MCF 10A (cell line): ENCODE measurements around the gene RAB29. TPM values are rescaled to one million over a fixed set of nuclear protein-coding genes. Genes with fewer than 3 reads are reported as not detected.

ENCODE experiments used
- BruUV-seq: library from RNA; stranded (reverse); fragments of 400-500 nt; replicated peaks from 2 replicates; lab custom pipeline; 2021; lab: Mats Ljungman, UMichigan
- CTCF ChIA-PET: fragments of 300-600 bp; sonication (Branson Sonifier 250); formaldehyde crosslinking; extraction: SDS; loops from one replicate; lab custom pipeline; 2021; ENCODE audit warnings: antibody characterized with exemption, inconsistent platforms; lab: Yijun Ruan, JAX
- POLR2A ChIA-PET: fragments of 300-600, 350-650 bp; sonication (Branson Sonifier 250); formaldehyde crosslinking; extraction: SDS; loops from one replicate; lab custom pipeline; 2020; ENCODE audit warnings: antibody characterized with exemption, inconsistent platforms; lab: Yijun Ruan, JAX
- DNase-seq: peaks from one replicate; pipeline ENCODE4 v3.0.0-alpha.2; 2018; ENCODE audit not compliant: unreplicated experiment
- H3K27ac Mint-ChIP-seq: one replicate; pipeline ENCODE4 v1.8.0; 2022; ENCODE audit warnings: mild to moderate bottlenecking, low read depth, mixed read lengths; ENCODE audit not compliant: unreplicated experiment
- H3K27me3 Mint-ChIP-seq: one replicate; pipeline ENCODE4 v1.8.0; 2022; ENCODE audit warnings: mixed read lengths; ENCODE audit not compliant: insufficient read depth, unreplicated experiment
- H3K36me3 Mint-ChIP-seq: one replicate; pipeline ENCODE4 v1.8.0; 2022; ENCODE audit warnings: mild to moderate bottlenecking, moderate library complexity, mixed read lengths; ENCODE audit not compliant: insufficient read depth, unreplicated experiment
- H3K4me1 Mint-ChIP-seq: one replicate; pipeline ENCODE4 v1.8.0; 2022; ENCODE audit warnings: mixed read lengths; ENCODE audit not compliant: insufficient read depth, unreplicated experiment
- H3K4me3 Mint-ChIP-seq: one replicate; pipeline ENCODE4 v1.8.0; 2022; ENCODE audit warnings: mild to moderate bottlenecking, moderate library complexity, mixed read lengths; ENCODE audit not compliant: unreplicated experiment
- H3K9me3 Mint-ChIP-seq: one replicate; pipeline ENCODE4 v1.8.0; 2022; ENCODE audit warnings: mixed read lengths; ENCODE audit not compliant: unreplicated experiment
- intact Hi-C: fragments of 100-400 bp; cut with micrococcal nuclease; formaldehyde crosslinking; loops from 2 replicates; pipeline ENCODE4 v1.14.1; 2022
- total RNA-seq: library from RNA; stranded (reverse); gene quantifications from 2 replicates; pipeline ENCODE4 v1.2.3, GENCODE V29; 2022
- TF ChIP-seq, protein P1 (sequence below): fragments of 200-600 bp; IDR thresholded peaks from one replicate; pipeline ENCODE4 v1.8.0; 2022; ENCODE audit warnings: antibody characterized with exemption, mild to moderate bottlenecking; ENCODE audit not compliant: unreplicated experiment

RAB29 gene
- total RNA-seq, 1 experiment from 2014 or later: 33.6 TPM

DNA sequence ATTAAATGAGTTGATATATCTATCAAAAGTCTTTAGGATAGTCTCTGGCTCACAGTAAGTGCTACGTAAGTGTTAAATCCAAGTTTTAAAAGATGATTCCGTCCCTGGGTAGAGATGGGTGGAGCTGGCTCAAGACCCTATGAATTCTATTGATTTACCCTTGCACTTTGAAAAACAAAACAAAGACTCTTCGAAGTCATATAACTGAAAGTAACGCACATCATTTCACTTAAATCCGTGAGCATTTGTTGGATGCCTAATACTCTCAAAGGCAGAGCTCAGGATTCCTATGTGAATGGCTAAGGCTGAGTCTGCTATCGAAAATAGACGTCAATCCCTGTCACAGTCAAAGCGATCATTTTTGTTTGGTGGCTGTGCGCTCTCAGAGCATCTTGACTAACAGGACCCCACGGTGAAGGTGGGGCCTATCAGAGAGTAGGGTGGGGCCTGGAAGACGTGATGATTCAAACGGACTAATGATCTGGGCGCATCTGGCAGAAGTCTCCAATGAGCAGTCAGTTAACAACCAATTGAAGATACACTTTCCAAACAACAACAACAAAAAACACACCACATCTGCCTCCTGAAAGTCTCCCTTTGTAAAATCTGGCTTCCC lies 24.1 kb downstream of the RAB29 start:
- H3K4me1 Mint-ChIP-seq: peaks cover 13% of the 10 kb centered on the region
- TF ChIP-seq, protein P1, sequence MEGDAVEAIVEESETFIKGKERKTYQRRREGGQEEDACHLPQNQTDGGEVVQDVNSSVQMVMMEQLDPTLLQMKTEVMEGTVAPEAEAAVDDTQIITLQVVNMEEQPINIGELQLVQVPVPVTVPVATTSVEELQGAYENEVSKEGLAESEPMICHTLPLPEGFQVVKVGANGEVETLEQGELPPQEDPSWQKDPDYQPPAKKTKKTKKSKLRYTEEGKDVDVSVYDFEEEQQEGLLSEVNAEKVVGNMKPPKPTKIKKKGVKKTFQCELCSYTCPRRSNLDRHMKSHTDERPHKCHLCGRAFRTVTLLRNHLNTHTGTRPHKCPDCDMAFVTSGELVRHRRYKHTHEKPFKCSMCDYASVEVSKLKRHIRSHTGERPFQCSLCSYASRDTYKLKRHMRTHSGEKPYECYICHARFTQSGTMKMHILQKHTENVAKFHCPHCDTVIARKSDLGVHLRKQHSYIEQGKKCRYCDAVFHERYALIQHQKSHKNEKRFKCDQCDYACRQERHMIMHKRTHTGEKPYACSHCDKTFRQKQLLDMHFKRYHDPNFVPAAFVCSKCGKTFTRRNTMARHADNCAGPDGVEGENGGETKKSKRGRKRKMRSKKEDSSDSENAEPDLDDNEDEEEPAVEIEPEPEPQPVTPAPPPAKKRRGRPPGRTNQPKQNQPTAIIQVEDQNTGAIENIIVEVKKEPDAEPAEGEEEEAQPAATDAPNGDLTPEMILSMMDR: no peak
- ChIA-PET CTCF (interaction anchor here (1.0 to 1.1 kb wide), 3 partner anchors 15 to 426 kb away, joined by 3 to 4 read pairs (median 3); partner anchors contain the start of gene RAB29), POLR2A (interaction anchor here (0.6 to 3.8 kb wide), 11 partner anchors 8 to 1572 kb away, joined by 3 to 32 read pairs (median 3); partner anchors contain the start of genes RAB29 and SLC41A1)
- peaks cover 9% of the 10 kb centered on the region for H3K27me3 Mint-ChIP-seq
- no peaks in the 10 kb centered on the region for H3K9me3 Mint-ChIP-seq
- intact Hi-C loops: no loop called here
- no TSS peak for BruUV-seq
- peaks cover 19% of the 10 kb centered on the region for H3K36me3 Mint-ChIP-seq
- no peak for DNase-seq
- H3K27ac Mint-ChIP-seq: peak overlapping the region; percentile 96
- peak overlapping the region; percentile 80 for H3K4me3 Mint-ChIP-seq

DNA sequence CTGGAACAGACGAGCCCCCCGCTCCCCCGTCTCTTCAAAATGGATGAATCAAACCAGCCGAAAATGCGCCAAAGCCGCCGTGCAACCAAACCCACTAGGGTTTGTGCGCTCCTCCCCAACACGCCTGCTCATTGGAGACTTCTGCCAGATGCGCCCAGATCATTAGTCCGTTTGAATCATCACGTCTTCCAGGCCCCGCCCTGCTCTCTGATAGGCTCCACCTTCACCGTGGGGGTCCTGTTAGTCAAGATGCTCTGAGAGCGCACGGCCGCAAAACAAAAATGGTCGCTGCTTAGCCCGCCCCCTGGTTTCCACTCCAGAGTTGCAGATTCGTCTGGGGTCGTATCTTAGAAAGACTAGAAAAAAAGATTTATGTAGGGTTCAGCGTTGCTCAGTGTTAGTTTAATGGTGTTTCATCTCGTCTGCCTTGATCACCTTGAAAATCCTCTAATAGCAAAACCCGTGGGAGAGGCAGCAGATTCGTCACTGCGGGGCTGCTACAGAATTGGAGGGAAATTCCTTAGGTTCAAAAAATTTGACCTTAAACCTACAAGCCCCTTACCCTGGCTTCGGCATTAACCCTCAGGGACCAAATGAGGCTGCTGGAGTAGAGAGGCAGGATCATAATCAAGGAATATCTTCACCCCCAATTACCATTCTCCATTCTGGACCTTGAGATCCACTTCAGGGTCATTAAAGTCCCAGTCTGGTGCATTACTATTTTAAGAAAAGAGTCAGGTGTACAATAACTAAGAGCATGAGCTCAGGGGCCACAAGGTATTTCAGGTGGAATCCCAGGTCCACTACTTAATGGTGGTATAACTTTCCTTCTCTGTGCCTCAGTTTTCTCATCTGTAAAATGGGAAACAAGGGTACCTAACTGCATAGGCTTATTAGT lies 24.9 kb downstream of the RAB29 start, which contains the start of gene NUCKS1:
NUCKS1 (minus strand) TSS at position 45 of the 898 bp plus-strand sequence. CDS start 209 bp downstream, outside the sequence.
- peak within 1 kb of the TSS; percentile 96 for H3K27ac Mint-ChIP-seq
- ChIA-PET CTCF (interaction anchor here (0.5 to 1.1 kb wide), 4 partner anchors 16 to 425 kb away, joined by 3 to 4 read pairs (median 3); partner anchors contain the start of gene RAB29), POLR2A (interaction anchor here (0.6 to 3.8 kb wide), 25 partner anchors 9 to 1571 kb away, joined by 3 to 78 read pairs (median 4); partner anchors contain the start of genes ELK4, RAB29, SLC41A1 and SLC45A3)
- H3K4me3 Mint-ChIP-seq: peak within 1 kb of the TSS; percentile 80
- TSS peak; percentile 86 for BruUV-seq
- no peaks in the 10 kb centered on the region for H3K9me3 Mint-ChIP-seq
- H3K4me1 Mint-ChIP-seq: peaks cover 15% of the 10 kb centered on the region
- H3K27me3 Mint-ChIP-seq: peaks cover 1% of the 10 kb centered on the region
- intact Hi-C loops: no loop called here
- TF ChIP-seq, protein P1: no peak
- peak; percentile 100 for DNase-seq
- peaks cover 25% of the 10 kb centered on the region for H3K36me3 Mint-ChIP-seq

GRCh38 chr1:205749234-205750137 lies 25.8 kb downstream of the RAB29 start:
- peak; percentile 100 for DNase-seq
- H3K36me3 Mint-ChIP-seq: peaks cover 34% of the 10 kb centered on the region
- TF ChIP-seq, protein P1: no peak
- BruUV-seq: no TSS peak
- intact Hi-C loops: loop anchor here (5.0 kb wide), 1 partner anchor 63 kb away; the partner anchor contains the start of gene SLC41A1
- CTCF ChIA-PET: interaction anchor here (0.5 to 2.0 kb wide), 6 partner anchors 9 to 74 kb away, joined by 3 to 6 read pairs (median 3); no protein-coding TSS in a partner anchor
- POLR2A ChIA-PET: interaction anchor here (0.6 to 3.8 kb wide), 38 partner anchors 10 to 1304 kb away, joined by 3 to 78 read pairs (median 4); partner anchors contain the start of genes ELK4, PFKFB2, RAB29 and SLC41A1
- H3K4me1 Mint-ChIP-seq: peaks cover 15% of the 10 kb centered on the region
- H3K4me3 Mint-ChIP-seq: peak overlapping the region; percentile 80
- H3K27me3 Mint-ChIP-seq: no peaks in the 10 kb centered on the region
- no peaks in the 10 kb centered on the region for H3K9me3 Mint-ChIP-seq
- H3K27ac Mint-ChIP-seq: peak overlapping the region; percentile 96
